ENCODE measurements around the gene C1QB.

The C1QB gene

DNA sequence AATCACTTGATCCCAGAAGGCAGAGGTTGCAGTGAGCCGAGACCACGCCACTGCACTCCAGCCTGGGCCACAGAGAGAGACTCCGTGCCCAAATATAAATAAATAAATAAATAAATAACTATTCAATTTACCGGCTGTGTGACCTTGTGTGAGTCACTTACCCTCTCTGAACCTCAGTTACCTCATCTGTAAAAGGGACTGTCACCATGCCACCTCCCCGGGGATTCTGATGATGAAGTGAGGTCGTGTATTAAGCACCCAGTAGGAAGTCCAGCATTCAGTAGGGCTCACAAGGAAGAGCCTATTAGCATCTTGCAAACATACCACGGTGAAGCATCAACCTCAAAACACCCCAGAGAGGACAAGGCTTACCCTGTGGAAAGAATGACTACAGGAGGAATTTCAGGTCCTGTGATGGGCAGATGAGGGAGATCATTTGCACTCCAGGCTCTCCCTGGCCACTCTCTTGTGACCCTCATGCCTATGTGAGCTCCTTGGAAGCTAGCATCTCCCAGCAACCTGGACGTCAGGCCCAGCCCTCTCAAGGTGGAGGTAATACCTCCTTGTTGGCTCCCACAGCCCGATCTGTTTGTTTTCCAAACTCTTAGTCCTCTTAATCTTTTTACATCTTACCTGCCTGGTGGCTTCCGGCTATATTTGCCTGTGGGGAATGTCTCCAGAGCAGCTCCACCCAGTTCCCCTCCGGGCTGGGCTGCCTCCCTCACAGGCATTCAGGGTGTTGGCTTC, 24.2 kb upstream of the C1QB start:
- no peak overlapping the region for H3K4me3 ChIP-seq (replicated peaks; ENCODE audit: low read depth, low read length)
- TF ChIP-seq, protein P1, sequence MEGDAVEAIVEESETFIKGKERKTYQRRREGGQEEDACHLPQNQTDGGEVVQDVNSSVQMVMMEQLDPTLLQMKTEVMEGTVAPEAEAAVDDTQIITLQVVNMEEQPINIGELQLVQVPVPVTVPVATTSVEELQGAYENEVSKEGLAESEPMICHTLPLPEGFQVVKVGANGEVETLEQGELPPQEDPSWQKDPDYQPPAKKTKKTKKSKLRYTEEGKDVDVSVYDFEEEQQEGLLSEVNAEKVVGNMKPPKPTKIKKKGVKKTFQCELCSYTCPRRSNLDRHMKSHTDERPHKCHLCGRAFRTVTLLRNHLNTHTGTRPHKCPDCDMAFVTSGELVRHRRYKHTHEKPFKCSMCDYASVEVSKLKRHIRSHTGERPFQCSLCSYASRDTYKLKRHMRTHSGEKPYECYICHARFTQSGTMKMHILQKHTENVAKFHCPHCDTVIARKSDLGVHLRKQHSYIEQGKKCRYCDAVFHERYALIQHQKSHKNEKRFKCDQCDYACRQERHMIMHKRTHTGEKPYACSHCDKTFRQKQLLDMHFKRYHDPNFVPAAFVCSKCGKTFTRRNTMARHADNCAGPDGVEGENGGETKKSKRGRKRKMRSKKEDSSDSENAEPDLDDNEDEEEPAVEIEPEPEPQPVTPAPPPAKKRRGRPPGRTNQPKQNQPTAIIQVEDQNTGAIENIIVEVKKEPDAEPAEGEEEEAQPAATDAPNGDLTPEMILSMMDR (IDR thresholded peaks at IDR 0.05; ENCODE audit: low read length, missing control alignments): no peak
- DNase-seq (ENCODE audit: low read depth): no peak

DNA sequence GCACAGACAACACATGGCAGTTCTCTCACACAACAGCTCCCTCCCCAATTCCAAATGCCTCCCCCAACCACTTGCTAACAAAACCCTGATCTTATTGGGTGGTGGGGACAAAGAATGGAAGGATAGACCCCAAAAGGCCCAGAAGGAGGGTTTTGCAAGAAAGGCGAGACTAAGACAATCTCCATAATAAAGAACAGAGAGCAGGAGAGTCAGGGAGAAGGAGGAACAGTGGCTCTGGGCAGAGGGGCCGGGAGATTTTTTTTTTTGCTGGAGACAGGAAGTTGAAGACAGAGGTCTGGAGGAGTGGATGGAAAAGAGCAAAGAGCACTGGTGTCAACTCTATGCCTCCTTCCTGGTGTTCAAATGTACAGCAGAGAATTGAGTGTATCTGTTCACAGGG, 23.1 kb upstream of the C1QB start:
- H3K4me3 ChIP-seq (replicated peaks; ENCODE audit: low read depth, low read length): no peak overlapping the region
- no peak for DNase-seq (ENCODE audit: low read depth)
- TF ChIP-seq, protein P1 (IDR thresholded peaks at IDR 0.05; ENCODE audit: low read length, missing control alignments): no peak

DNA sequence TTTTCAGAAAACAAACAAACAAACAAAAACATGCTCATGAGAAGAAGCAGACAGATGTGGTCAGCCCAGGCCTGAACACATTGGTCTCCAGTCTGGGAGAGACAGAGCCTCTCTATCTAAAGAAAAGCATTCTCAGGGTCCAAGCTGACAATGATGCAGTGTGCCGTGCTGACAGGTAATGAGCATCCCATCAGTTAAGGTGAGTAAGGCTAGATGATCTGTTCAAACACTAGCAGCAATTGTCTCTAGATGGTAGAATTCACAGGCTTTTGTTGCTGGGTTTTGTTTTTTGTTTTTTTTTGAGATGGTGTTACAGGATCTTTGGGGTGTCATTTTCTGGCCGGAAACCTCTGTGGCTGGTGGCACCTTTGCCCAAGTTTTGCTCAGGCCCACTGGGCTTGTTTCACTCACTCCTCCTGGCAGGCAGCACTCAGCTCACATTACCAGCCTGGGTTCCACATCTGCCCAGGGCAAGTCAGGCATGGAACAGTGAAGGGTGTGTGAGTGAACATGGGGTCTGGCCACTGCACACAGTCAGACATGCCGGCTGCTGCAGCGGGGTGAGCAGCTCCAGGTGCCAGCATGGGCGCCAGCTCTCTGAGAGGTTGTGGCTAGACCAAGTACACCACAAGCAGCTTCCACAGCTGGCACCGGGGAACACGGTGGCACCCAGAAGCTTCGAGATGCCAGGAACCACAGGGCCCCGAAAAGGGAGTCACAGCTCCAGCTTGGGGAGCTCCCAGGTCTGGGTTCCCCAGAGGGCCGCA, 19.2 kb upstream of the C1QB start:
- no peak for DNase-seq (ENCODE audit: low read depth)
- TF ChIP-seq, protein P1 (IDR thresholded peaks at IDR 0.05; ENCODE audit: low read length, missing control alignments): no peak
- no peak overlapping the region for H3K4me3 ChIP-seq (replicated peaks; ENCODE audit: low read depth, low read length)

DNA sequence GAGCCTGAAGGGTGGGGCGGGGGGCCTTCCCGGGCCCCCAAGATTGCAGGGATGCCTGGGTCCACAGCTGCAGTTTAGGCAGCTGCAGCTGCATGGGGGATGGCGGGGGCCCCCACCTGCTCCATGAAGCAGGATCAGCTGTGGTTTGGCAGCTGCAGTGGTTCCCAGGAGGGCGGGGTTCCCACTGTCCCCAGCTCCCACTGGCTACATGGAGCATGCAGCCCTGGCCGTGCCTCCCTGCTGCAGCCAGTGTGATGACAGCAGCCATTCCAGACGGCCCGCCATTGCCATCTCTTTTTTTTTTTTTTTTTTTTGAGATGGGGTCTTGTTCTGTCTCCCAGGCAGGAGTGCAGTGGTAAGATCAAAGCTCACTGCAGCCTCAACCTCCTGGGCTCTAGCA, 17.6 kb upstream of the C1QB start:
- TF ChIP-seq, protein P1 (IDR thresholded peaks at IDR 0.05; ENCODE audit: low read length, missing control alignments): no peak
- DNase-seq (ENCODE audit: low read depth): no peak
- H3K4me3 ChIP-seq (replicated peaks; ENCODE audit: low read depth, low read length): no peak overlapping the region

DNA sequence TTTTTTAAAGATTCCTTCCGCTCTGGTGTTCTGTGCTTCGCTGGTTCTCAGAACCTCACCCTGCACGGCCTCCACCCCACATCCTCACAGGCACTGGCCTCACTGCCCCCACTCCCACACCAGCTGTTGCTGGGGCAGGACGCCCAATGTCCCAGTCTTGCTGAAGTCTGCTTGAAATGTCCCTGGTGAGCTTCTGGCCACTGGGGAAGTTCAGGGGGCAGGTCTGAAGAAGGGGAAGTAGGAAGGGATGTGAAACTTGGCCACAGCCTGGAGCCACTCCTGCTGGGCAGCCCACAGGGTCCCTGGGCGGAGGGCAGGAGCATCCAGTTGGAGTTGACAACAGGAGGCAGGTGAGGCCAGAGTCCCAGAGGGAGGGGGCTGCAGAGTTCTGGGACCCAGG, 16.7 kb upstream of the C1QB start, which contains the start of gene C1QA:
C1QA (plus strand) TSS at position 276 of the 400 bp plus-strand sequence. CDS start 989 bp downstream, outside the sequence.
- H3K4me3 ChIP-seq (replicated peaks; ENCODE audit: low read depth, low read length): no peak within 1 kb of the TSS
- TF ChIP-seq, protein P1 (IDR thresholded peaks at IDR 0.05; ENCODE audit: low read length, missing control alignments): no peak
- DNase-seq (ENCODE audit: low read depth): no peak

DNA sequence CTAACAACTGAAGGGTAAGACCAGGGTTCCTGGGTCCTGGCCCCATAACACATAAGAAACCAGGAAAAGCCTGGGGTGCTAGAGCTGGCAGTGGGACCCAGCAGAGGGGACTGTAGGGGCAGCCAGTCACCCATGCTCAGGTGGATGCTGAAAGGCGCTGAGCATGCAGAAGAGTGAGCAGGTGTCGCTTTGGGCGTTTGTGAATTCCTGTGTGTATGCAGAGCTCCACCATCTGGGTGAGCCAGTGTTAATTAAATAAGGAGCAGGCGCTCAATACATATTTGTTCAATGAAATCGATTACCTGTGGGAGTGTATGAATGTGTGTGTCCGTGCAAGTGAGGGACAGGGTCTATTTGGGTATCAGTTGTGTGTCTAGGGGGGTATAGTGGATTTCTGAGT, 16.1 kb upstream of the C1QB start:
- DNase-seq (ENCODE audit: low read depth): no peak
- H3K4me3 ChIP-seq (replicated peaks; ENCODE audit: low read depth, low read length): no peak overlapping the region
- TF ChIP-seq, protein P1 (IDR thresholded peaks at IDR 0.05; ENCODE audit: low read length, missing control alignments): no peak
